ENCODE measurements around the gene TRPM3.
"Not testable (repeated sequence)": the region's sequence is repeated elsewhere in the genome, so short reads cannot be mapped to it uniquely, and the experiment has no call there.

DNA sequence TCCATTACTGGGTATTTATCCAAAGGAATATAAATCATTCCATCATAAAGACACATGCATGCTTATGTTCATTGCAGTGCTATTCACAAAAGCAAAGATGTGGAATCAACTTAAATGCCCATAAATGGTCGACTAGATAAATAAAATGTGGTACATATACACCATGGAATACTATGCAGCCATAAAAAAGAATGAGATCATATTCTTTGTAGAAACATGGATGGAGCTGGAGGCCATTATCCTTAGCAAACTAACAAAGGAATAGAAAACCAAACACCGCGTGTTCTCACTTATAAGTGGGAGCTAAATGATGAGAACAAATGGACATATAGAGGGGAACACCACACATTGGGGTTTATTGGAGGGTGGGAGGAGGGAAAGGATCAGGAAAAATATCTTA, 155.0 kb downstream of the TRPM3 start:
- TF ChIP-seq, protein P1, sequence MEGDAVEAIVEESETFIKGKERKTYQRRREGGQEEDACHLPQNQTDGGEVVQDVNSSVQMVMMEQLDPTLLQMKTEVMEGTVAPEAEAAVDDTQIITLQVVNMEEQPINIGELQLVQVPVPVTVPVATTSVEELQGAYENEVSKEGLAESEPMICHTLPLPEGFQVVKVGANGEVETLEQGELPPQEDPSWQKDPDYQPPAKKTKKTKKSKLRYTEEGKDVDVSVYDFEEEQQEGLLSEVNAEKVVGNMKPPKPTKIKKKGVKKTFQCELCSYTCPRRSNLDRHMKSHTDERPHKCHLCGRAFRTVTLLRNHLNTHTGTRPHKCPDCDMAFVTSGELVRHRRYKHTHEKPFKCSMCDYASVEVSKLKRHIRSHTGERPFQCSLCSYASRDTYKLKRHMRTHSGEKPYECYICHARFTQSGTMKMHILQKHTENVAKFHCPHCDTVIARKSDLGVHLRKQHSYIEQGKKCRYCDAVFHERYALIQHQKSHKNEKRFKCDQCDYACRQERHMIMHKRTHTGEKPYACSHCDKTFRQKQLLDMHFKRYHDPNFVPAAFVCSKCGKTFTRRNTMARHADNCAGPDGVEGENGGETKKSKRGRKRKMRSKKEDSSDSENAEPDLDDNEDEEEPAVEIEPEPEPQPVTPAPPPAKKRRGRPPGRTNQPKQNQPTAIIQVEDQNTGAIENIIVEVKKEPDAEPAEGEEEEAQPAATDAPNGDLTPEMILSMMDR (IDR thresholded peaks at IDR 0.05; ENCODE audit: low read depth, low read length): not testable (repeated sequence)
- not testable (repeated sequence) for TF ChIP-seq POLR2A (IDR thresholded peaks at IDR 0.05; ENCODE audit: extremely low read depth, insufficient read length)
